GM12878 (cell line): ENCODE measurements around the gene LCN12. TPM values are rescaled to one million over a fixed set of nuclear protein-coding genes. Genes with fewer than 3 reads are reported as not detected.

Source experiments
- ATAC-seq: fragments of 200-7000 bp; cut with Tn5 transposase; 3 replicates; pipeline ENCODE4 v1.9.1; 2020; ENCODE audit warnings: mild to moderate bottlenecking, moderate library complexity
- BruUV-seq: library from RNA; stranded (reverse); fragments of 400-500 nt; replicated peaks from 2 replicates; lab custom pipeline; 2021; lab: Mats Ljungman, UMichigan
- CTCF ChIA-PET: fragments of 300-600 bp; sonication (Branson Sonifier 250); formaldehyde crosslinking; extraction: SDS; loops from one replicate; lab custom pipeline; 2021; ENCODE audit warnings: inconsistent platforms; lab: Yijun Ruan, JAX
- POLR2A ChIA-PET: fragments of 350-600 bp; formaldehyde crosslinking; extraction: SDS; loops from one replicate; lab custom pipeline; 2021; ENCODE audit warnings: inconsistent platforms; lab: Charles Lee
- RAD21 ChIA-PET: fragments of 300-600 bp; sonication (Branson Sonifier 250); formaldehyde crosslinking; loops from one replicate; lab custom pipeline; 2023; ENCODE audit warnings: antibody characterized with exemption; ENCODE audit not compliant: unreplicated experiment; lab: Charles Lee
- SMC1A ChIA-PET: fragments of 300-600 bp; sonication (Branson Sonifier 250); formaldehyde crosslinking; loops from one replicate; lab custom pipeline; 2023; ENCODE audit not compliant: unreplicated experiment, uncharacterized antibody; lab: Charles Lee
- DNase-seq: peaks from one replicate; pipeline ENCODE4 v3.0.0-alpha.2; 2011; ENCODE audit warnings: low read depth, low spot score
- FAIRE-seq: peaks from 3 replicates; lab custom pipeline; 2011; peaks lifted over from hg19 to GRCh38; lab: Jason Lieb, UNC
- H2AFZ ChIP-seq: 2 replicates; pipeline ENCODE4 v1.6.0; 2011; ENCODE audit warnings: low read depth, low read length, control low read depth; ENCODE audit not compliant: control insufficient read depth
- H3K27ac ChIP-seq: 2 replicates; pipeline ENCODE4 v1.5.1; 2011; ENCODE audit warnings: control low read depth; ENCODE audit not compliant: control insufficient read depth, insufficient read depth
- H3K27me3 ChIP-seq, 2 experiments: replicated peaks in 1 of 2; 2 replicates each; pipeline versions ENCODE4 v1.6.0 to v1.6.1; 2011; ENCODE audit warnings: low read length in 1 of 2; ENCODE audit not compliant: control insufficient read depth in 2 of 2, insufficient read depth in 2 of 2
- H3K36me3 ChIP-seq, 2 experiments: 2 replicates each; pipeline ENCODE4 v1.5.1; 2011; ENCODE audit warnings: low read length in 1 of 2; ENCODE audit not compliant: control insufficient read depth in 2 of 2, insufficient read depth in 2 of 2
- H3K4me1 ChIP-seq: 2 replicates; pipeline ENCODE4 v1.6.1; 2011; ENCODE audit warnings: mild to moderate bottlenecking, low read length, moderate library complexity, mixed read lengths; ENCODE audit not compliant: control insufficient read depth, insufficient read depth
- H3K4me2 ChIP-seq: 2 replicates; pipeline ENCODE4 v1.6.0; 2011; ENCODE audit warnings: control low read depth; ENCODE audit not compliant: control insufficient read depth, insufficient read depth
- H3K4me3 ChIP-seq: fragments of 200-600 bp; sonication (generic); 2 replicates; pipeline ENCODE4 v1.5.1; 2016
- H3K79me2 ChIP-seq: 2 replicates; pipeline ENCODE4 v1.6.0; 2011; ENCODE audit warnings: low read length; ENCODE audit not compliant: control insufficient read depth, insufficient read depth
- H3K9ac ChIP-seq: 2 replicates; pipeline ENCODE4 v1.8.0; 2011; ENCODE audit warnings: low read length, control low read depth, mixed read lengths; ENCODE audit not compliant: control insufficient read depth, insufficient read depth
- H3K9me3 ChIP-seq: replicated peaks from 3 replicates; pipeline ENCODE4 v1.5.1; 2011; ENCODE audit warnings: mild to moderate bottlenecking, low read length; ENCODE audit not compliant: control insufficient read depth, insufficient read depth
- H4K20me1 ChIP-seq: 2 replicates; pipeline ENCODE4 v1.6.0; 2011; ENCODE audit not compliant: control insufficient read depth, insufficient read depth
- ATF7 ChIP-seq: fragments of 450-650 bp; IDR thresholded peaks from 2 replicates; pipeline ENCODE4 v1.6.1; 2016; ENCODE audit warnings: low read depth, mild to moderate bottlenecking
- CHD1 ChIP-seq: IDR thresholded peaks from 2 replicates; pipeline ENCODE4 v1.6.1; 2012; ENCODE audit warnings: low read depth, low read length, improper control_type of control experiment
- HDGF ChIP-seq: fragments of 450-650 bp; IDR thresholded peaks from 2 replicates; pipeline ENCODE4 v1.6.1; 2016; ENCODE audit warnings: antibody characterized with exemption
- HSF1 ChIP-seq: fragments of 150-350 bp; IDR thresholded peaks from 2 replicates; pipeline ENCODE4 v1.6.1; 2014; ENCODE audit warnings: mild to moderate bottlenecking, low read depth, low read length
- WGBS: methylation state at CpG from one replicate; pipeline ENCODE4 v1.1.6; 2016; ENCODE audit warnings: low lambda C conversion rate; ENCODE audit not compliant: insufficient replicate concordance, insufficient coverage; ENCODE audit errors: missing lambda C conversion rate; 5-methylcytosine and 5-hydroxymethylcytosine counted together
- in situ Hi-C: fragments of 300-500 bp; cut with MboI; formaldehyde crosslinking; loops from 9 replicates; pipeline ENCODE4 v1.14.3; 2018; ENCODE audit warnings: mixed read lengths
- intact Hi-C: fragments of 100-400 bp; cut with micrococcal nuclease; formaldehyde crosslinking; loops from one replicate; pipeline ENCODE4 v1.14.2; 2022; ENCODE audit not compliant: unreplicated experiment
- polyA plus RNA-seq, 11 experiments: library from polyadenylated mRNA; depleted of rRNA in 4 of 11; unstranded in 6 of 11; stranded (reverse) in 5 of 11; fragments of >200 nt; fragmentation: Nextera tagmentation in 4 of 11; fragmentation: Illumina TruSeq in 1 of 11; extraction: Ambion mirVana in 4 of 11; extraction: Trizol in 1 of 11; gene quantifications; 1 replicate in 1 of 11; 2 replicates in 10 of 11; pipeline versions ENCODE4 v1.2.1 to v1.2.3, GENCODE V29; 2011 to 2016; ENCODE audit warnings: inconsistent platforms in 2 of 11, missing spikeins in 2 of 11, low read depth in 1 of 11
- total RNA-seq, 4 experiments: library from RNA; depleted of rRNA in 3 of 4; stranded (reverse); fragments of >200 nt in 3 of 4; fragmentation: Illumina TruSeq in 1 of 4; extraction: Trizol in 1 of 4; gene quantifications; 2 replicates each; pipeline versions ENCODE4 v1.2.1 to v1.2.3, GENCODE V29; 2013 to 2021
- TF ChIP-seq, protein P1 (sequence below): IDR thresholded peaks from 2 replicates; pipeline ENCODE4 v1.6.1; 2012; ENCODE audit warnings: low read depth, low read length, improper control_type of control experiment

The LCN12 gene
- total and polyA plus RNA-seq, 10 of the 15 experiments (the other 5 are each of a cell fraction or from before 2014, with no cell fraction given) = 0.06 to 0.64 (median 0.40) TPM; not detected in 3

DNA sequence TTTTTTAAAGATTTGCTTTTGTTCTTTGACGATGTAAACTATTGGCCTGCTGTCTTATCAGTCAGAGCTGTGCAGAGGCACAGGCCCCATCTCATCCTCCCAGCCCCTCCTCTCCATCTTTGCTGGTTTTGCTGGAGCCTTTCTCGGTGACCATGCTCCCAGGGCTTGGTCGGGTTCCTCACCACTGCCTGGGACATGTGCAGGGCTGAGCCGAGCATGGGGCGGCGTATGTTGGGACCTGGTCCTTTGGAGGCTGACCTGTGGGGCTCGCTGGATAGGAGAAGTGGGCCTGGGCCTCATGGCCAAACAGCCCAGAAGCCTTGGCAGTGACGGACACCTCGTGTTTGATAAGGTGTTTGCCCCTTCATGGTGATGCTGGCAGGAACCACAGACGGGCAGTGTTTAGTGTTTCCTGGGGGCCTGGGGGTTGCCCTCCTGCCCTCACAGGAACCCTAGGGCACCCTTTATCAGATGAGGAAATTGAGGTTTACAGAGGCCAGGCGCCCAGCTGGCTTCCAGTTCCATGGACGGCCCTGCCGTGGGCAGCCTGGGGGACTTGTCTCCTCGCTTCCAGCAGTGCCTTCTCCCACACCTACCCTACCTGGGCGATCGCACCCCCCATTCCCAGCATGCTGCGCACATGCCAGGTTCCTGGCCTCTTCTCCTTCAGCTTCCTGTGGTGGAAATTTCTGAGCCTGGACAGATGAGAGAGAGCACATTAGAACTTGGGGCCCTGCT is 38.2 kb upstream of the LCN12 start:
- H4K20me1 ChIP-seq = no peaks in the 10 kb centered on the region; the same call in 1 of the 2 replicates
- in situ Hi-C loops = no loop called here
- ATAC-seq (no peak), FAIRE-seq (no peak)
- ChIA-PET RAD21 (no interaction called here), CTCF (no interaction called here)
- peaks cover 28 to 43% of the 10 kb centered on the region in 2 experiments for H3K36me3 ChIP-seq
- no peak overlapping the region for H3K27ac ChIP-seq
- H3K4me2 ChIP-seq = no peak overlapping the region
- H3K4me3 ChIP-seq = no peak overlapping the region
- H3K79me2 ChIP-seq = no peaks in the 10 kb centered on the region
- no peaks in the 10 kb centered on the region for H3K4me1 ChIP-seq
- TF ChIP-seq HDGF (no peak), HSF1 (no peak), ATF7 (no peak), CHD1 (no peak)
- TF ChIP-seq, protein P1, sequence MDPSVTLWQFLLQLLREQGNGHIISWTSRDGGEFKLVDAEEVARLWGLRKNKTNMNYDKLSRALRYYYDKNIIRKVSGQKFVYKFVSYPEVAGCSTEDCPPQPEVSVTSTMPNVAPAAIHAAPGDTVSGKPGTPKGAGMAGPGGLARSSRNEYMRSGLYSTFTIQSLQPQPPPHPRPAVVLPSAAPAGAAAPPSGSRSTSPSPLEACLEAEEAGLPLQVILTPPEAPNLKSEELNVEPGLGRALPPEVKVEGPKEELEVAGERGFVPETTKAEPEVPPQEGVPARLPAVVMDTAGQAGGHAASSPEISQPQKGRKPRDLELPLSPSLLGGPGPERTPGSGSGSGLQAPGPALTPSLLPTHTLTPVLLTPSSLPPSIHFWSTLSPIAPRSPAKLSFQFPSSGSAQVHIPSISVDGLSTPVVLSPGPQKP = no peak
- TF ChIP-seq, all 136 proteins: peak for 0
- Histone ChIP-seq H3K27me3 (no peaks in the 10 kb centered on the region), H3K9me3 (no peaks in the 10 kb centered on the region), H2AFZ (no peak overlapping the region), H3K9ac (no peak overlapping the region)
- DNase-seq = no peak
- SMC1A ChIA-PET = no interaction called here
- intact Hi-C loops = no loop called here
- BruUV-seq = no TSS peak
- POLR2A ChIA-PET = no interaction called here
- 94% methylated on average over 17 of the region's 17 CpGs for WGBS
